Lung (tissue), 12 donors: ENCODE measurements around the gene SERPINA10. TPM values are rescaled to one million over a fixed set of nuclear protein-coding genes. Genes with fewer than 3 reads are reported as not detected.

ENCODE experiments used
- ATAC-seq: fragments of 200-7000 bp; cut with Tn5 transposase; one replicate; pipeline ENCODE4 v1.9.1; 2020; ENCODE audit warnings: moderate number of reproducible peaks; ENCODE audit not compliant: insufficient read depth, low FRiP score
- DNase-seq, 3 donors: peaks; one replicate each; pipeline ENCODE4 v3.0.0-alpha.2; 2013 to 2017
- H3K27ac ChIP-seq, 2 donors: one replicate each; pipeline ENCODE4 v1.5.1; 2013; ENCODE audit warnings: mild to moderate bottlenecking in 2 of 2, moderate library complexity in 2 of 2, control low read depth in 1 of 2, inconsistent platforms in 1 of 2, low read depth in 1 of 2, low read length in 1 of 2
- H3K27me3 ChIP-seq, 3 donors: one replicate each; pipeline ENCODE4 v1.5.1; 2013; ENCODE audit warnings: low read length in 2 of 3; ENCODE audit not compliant: control insufficient read depth in 3 of 3, insufficient read depth in 3 of 3
- H3K36me3 ChIP-seq, 4 donors: one replicate each; pipeline ENCODE4 v1.5.1; 2013; ENCODE audit warnings: low read length in 4 of 4, mild to moderate bottlenecking in 1 of 4, moderate library complexity in 1 of 4; ENCODE audit not compliant: control insufficient read depth in 4 of 4, insufficient read depth in 4 of 4
- H3K4me1 ChIP-seq, 5 donors: one replicate each; pipeline ENCODE4 v1.5.1; 2013; ENCODE audit warnings: low read length in 5 of 5, mild to moderate bottlenecking in 2 of 5, moderate library complexity in 1 of 5; ENCODE audit not compliant: control insufficient read depth in 5 of 5, insufficient read depth in 5 of 5
- H3K4me3 ChIP-seq: one replicate; pipeline ENCODE4 v1.5.1; 2013; ENCODE audit warnings: mild to moderate bottlenecking, control low read depth, moderate library complexity
- H3K9ac ChIP-seq, 2 donors: one replicate each; pipeline ENCODE4 v1.5.1; 2013; ENCODE audit warnings: low read length in 2 of 2, control low read depth in 1 of 2; ENCODE audit not compliant: insufficient read depth in 1 of 2
- H3K9me3 ChIP-seq, 4 donors: one replicate each; pipeline ENCODE4 v1.5.1; 2013; ENCODE audit warnings: low read length in 3 of 4, mild to moderate bottlenecking in 1 of 4, moderate library complexity in 1 of 4; ENCODE audit not compliant: control insufficient read depth in 4 of 4, insufficient read depth in 3 of 4
- CTCF ChIP-seq: IDR thresholded peaks from 2 replicates; pipeline ENCODE4 v1.5.1; 2012; ENCODE audit warnings: mild to moderate bottlenecking; ENCODE audit errors: control extremely low read depth, extremely low read depth
- WGBS, 2 donors: extraction: QIAGEN DNeasy Blood & Tissue Kit; methylation state at CpG; one replicate each; pipeline ENCODE4 v1.1.7; 2013; 5-methylcytosine and 5-hydroxymethylcytosine counted together
- polyA plus RNA-seq, 2 donors: library from polyadenylated mRNA; stranded (reverse); fragments of 200-250 nt; gene quantifications; one replicate each; pipeline ENCODE4 v1.2.1, GENCODE V29; 2013
- total RNA-seq, 2 donors: library from RNA; depleted of rRNA in 1 of 2; stranded (reverse); fragments of >200 nt in 1 of 2; gene quantifications; one replicate each; pipeline ENCODE4 v1.2.1, GENCODE V29; 2014 to 2021
- donor health status: control.
- donor health status: control.
- donor health status: Bipolar disorder and iron deficiency.
- donor health status: healthy.
- donor health status: DM: yes; HTN: yes; CAD: no.

Gene SERPINA10
- total and polyA plus RNA-seq, 4 donors, result 0.21 TPM; not detected in 3

GRCh38 chr14:94288610-94289465 is 4.2 kb downstream of the SERPINA10 start:
- WGBS, 2 donors, result 64 to 75% methylated on average over 14 of the region's 14 CpGs

GRCh38 chr14:94285158-94285557 is 7.9 kb downstream of the SERPINA10 start:
- no peaks in the 10 kb centered on the region for H3K27me3 ChIP-seq
- H3K4me3 ChIP-seq, result no peak overlapping the region
- H3K36me3 ChIP-seq, result no peaks in the 10 kb centered on the region
- H3K4me1 ChIP-seq, result no peaks in the 10 kb centered on the region
- no peaks in the 10 kb centered on the region for H3K9me3 ChIP-seq
- H3K27ac ChIP-seq, result no peak overlapping the region
- no peak overlapping the region for H3K9ac ChIP-seq
- no peak for TF ChIP-seq CTCF
- DNase-seq (no peak), ATAC-seq (no peak)

More at GRCh38 chr14:94288610-94289465, 4.2 kb downstream of the SERPINA10 start:
- Histone ChIP-seq H3K4me3 (no peak overlapping the region), H3K27me3 (no peaks in the 10 kb centered on the region), H3K9ac (no peak overlapping the region), H3K36me3 (no peaks in the 10 kb centered on the region), H3K4me1 (no peaks in the 10 kb centered on the region), H3K9me3 (no peaks in the 10 kb centered on the region), H3K27ac (no peak overlapping the region)
- DNase-seq (no peak), ATAC-seq (no peak)
- TF ChIP-seq CTCF, result no peak

GRCh38 chr14:94284221-94284620 is 8.8 kb downstream of the SERPINA10 start:
- TF ChIP-seq CTCF, result no peak
- Histone ChIP-seq H3K4me1 (no peaks in the 10 kb centered on the region), H3K36me3 (no peaks in the 10 kb centered on the region), H3K9me3 (no peaks in the 10 kb centered on the region), H3K4me3 (no peak overlapping the region), H3K9ac (no peak overlapping the region), H3K27ac (no peak overlapping the region), H3K27me3 (no peaks in the 10 kb centered on the region)
- DNase-seq (no peak), ATAC-seq (no peak)
- WGBS, 2 donors, result 87 to 92% methylated on average over 2 of the region's 2 CpGs
